Duodenal mucosa (tissue), 2 donors: ENCODE data around the gene MTO1.
A peak's percentile ranks its signal among the peaks of the same experiment; 100 is the strongest.

Source experiments
- H3K27ac ChIP-seq: one replicate; pipeline ENCODE4 v1.7.0; 2013; ENCODE audit warnings: low read depth, low read length
- H3K27me3 ChIP-seq, 2 donors: one replicate each; pipeline ENCODE4 v1.7.0; 2013; ENCODE audit warnings: low read length in 2 of 2, control low read depth in 1 of 2; ENCODE audit not compliant: insufficient read depth in 2 of 2, control insufficient read depth in 1 of 2
- H3K36me3 ChIP-seq, 2 donors: one replicate each; pipeline ENCODE4 v1.7.0; 2013; ENCODE audit warnings: low read length in 2 of 2, control low read depth in 1 of 2; ENCODE audit not compliant: insufficient read depth in 2 of 2, control insufficient read depth in 1 of 2
- H3K4me1 ChIP-seq, 2 donors: one replicate each; pipeline ENCODE4 v1.7.0; 2013; ENCODE audit warnings: low read length in 2 of 2, control low read depth in 1 of 2; ENCODE audit not compliant: insufficient read depth in 2 of 2, control insufficient read depth in 1 of 2
- H3K4me3 ChIP-seq, 2 donors: one replicate each; pipeline ENCODE4 v1.7.0; 2013; ENCODE audit warnings: low read length in 2 of 2, low read depth in 1 of 2
- H3K9ac ChIP-seq, 2 donors: one replicate each; pipeline ENCODE4 v1.7.0; 2013; ENCODE audit warnings: low read length in 2 of 2, low read depth in 1 of 2
- H3K9me3 ChIP-seq, 2 donors: one replicate each; pipeline ENCODE4 v1.7.0; 2013; ENCODE audit warnings: low read length in 2 of 2, control low read depth in 1 of 2; ENCODE audit not compliant: control insufficient read depth in 1 of 2

The MTO1 gene

GRCh38 chr6:73461537-73462350 lies at the start of gene MTO1:
TSS of gene MTO1 (plus strand) at chr6:73461737. CDS start at chr6:73461855, 118 bp downstream.
- Histone ChIP-seq H3K9me3 (no peaks in the 10 kb centered on the region), H3K27me3 (no peaks in the 10 kb centered on the region), H3K9ac (peak within 1 kb of the TSS; percentile 95 to 98), H3K4me3 (peak within 1 kb of the TSS; percentile 90 to 98), H3K27ac (peak within 1 kb of the TSS; percentile 94), H3K4me1 (peaks cover 4 to 6% of the 10 kb centered on the region in 2 donors), H3K36me3 (peaks cover 0 to 6% of the 10 kb centered on the region in 2 donors)

- Histone ChIP-seq H3K4me1 (peaks cover 0 to 4% of the 10 kb centered on the region in 2 donors), H3K4me3 (no peak overlapping the region), H3K9me3 (no peaks in the 10 kb centered on the region), H3K27me3 (no peaks in the 10 kb centered on the region), H3K9ac (no peak overlapping the region), H3K27ac (no peak overlapping the region), H3K36me3 (no peaks in the 10 kb centered on the region)
These were observed 48.4 kb upstream of the MTO1 start for GRCh38 chr6:73413102-73413501.

GRCh38 chr6:73418081-73418741 lies 43.3 kb upstream of the MTO1 start:
- Histone ChIP-seq H3K4me1 (no peaks in the 10 kb centered on the region), H3K9me3 (no peaks in the 10 kb centered on the region), H3K36me3 (no peaks in the 10 kb centered on the region), H3K4me3 (no peak overlapping the region), H3K27me3 (no peaks in the 10 kb centered on the region), H3K27ac (no peak overlapping the region), H3K9ac (no peak overlapping the region)

GRCh38 chr6:73421534-73421933 lies 40.0 kb upstream of the MTO1 start:
- Histone ChIP-seq H3K4me1 (no peaks in the 10 kb centered on the region), H3K27ac (no peak overlapping the region), H3K27me3 (no peaks in the 10 kb centered on the region), H3K9me3 (no peaks in the 10 kb centered on the region), H3K4me3 (no peak overlapping the region), H3K36me3 (peaks cover 0 to 3% of the 10 kb centered on the region in 2 donors), H3K9ac (no peak overlapping the region)

GRCh38 chr6:73435236-73435635 lies 26.3 kb upstream of the MTO1 start:
- H3K9ac ChIP-seq = no peak overlapping the region
- no peaks in the 10 kb centered on the region for H3K9me3 ChIP-seq
- peaks cover 10 to 16% of the 10 kb centered on the region in 2 donors for H3K36me3 ChIP-seq
- no peak overlapping the region for H3K27ac ChIP-seq
- no peaks in the 10 kb centered on the region for H3K27me3 ChIP-seq
- H3K4me1 ChIP-seq = no peaks in the 10 kb centered on the region
- no peak overlapping the region for H3K4me3 ChIP-seq

- Histone ChIP-seq H3K4me3 (no peak overlapping the region), H3K4me1 (no peaks in the 10 kb centered on the region), H3K9me3 (no peaks in the 10 kb centered on the region), H3K9ac (no peak overlapping the region), H3K27ac (no peak overlapping the region), H3K27me3 (no peaks in the 10 kb centered on the region), H3K36me3 (peaks cover 7 to 17% of the 10 kb centered on the region in 2 donors)
These were observed 18.0 kb upstream of the MTO1 start for GRCh38 chr6:73443555-73443954.

GRCh38 chr6:73451223-73452106 lies 10.1 kb upstream of the MTO1 start:
- H3K36me3 ChIP-seq = no peaks in the 10 kb centered on the region
- H3K27me3 ChIP-seq = no peaks in the 10 kb centered on the region
- peak overlapping the region; percentile 61 to 68 for H3K9ac ChIP-seq
- H3K27ac ChIP-seq = peak overlapping the region; percentile 66
- no peaks in the 10 kb centered on the region for H3K4me1 ChIP-seq
- H3K4me3 ChIP-seq = peak overlapping the region; percentile 69 to 87
- H3K9me3 ChIP-seq = no peaks in the 10 kb centered on the region

GRCh38 chr6:73452107-73452461 lies 9.5 kb upstream of the MTO1 start, which contains the start of gene CGAS:
TSS of gene CGAS (minus strand) at chr6:73452297. CDS start at chr6:73452181, 116 bp downstream.
- peak within 1 kb of the TSS; percentile 66 for H3K27ac ChIP-seq
- no peaks in the 10 kb centered on the region for H3K27me3 ChIP-seq
- peak within 1 kb of the TSS; percentile 69 to 87 for H3K4me3 ChIP-seq
- peak within 1 kb of the TSS; percentile 61 to 68 for H3K9ac ChIP-seq
- no peaks in the 10 kb centered on the region for H3K36me3 ChIP-seq
- no peaks in the 10 kb centered on the region for H3K9me3 ChIP-seq
- no peaks in the 10 kb centered on the region for H3K4me1 ChIP-seq

GRCh38 chr6:73455865-73456629 lies 5.5 kb upstream of the MTO1 start:
- Histone ChIP-seq H3K27me3 (no peaks in the 10 kb centered on the region), H3K9me3 (no peaks in the 10 kb centered on the region), H3K36me3 (no peaks in the 10 kb centered on the region), H3K4me3 (no peak overlapping the region), H3K9ac (no peak overlapping the region), H3K4me1 (no peaks in the 10 kb centered on the region), H3K27ac (no peak overlapping the region)
